ENCODE measurements around the gene COX20. TPM values are rescaled to one million over a fixed set of nuclear protein-coding genes. Genes with fewer than 3 reads are reported as not detected.

COX20 gene, protein sequence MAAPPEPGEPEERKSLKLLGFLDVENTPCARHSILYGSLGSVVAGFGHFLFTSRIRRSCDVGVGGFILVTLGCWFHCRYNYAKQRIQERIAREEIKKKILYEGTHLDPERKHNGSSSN
- 12.4 and 24.3 TPM in 2 replicates for total RNA-seq

DNA sequence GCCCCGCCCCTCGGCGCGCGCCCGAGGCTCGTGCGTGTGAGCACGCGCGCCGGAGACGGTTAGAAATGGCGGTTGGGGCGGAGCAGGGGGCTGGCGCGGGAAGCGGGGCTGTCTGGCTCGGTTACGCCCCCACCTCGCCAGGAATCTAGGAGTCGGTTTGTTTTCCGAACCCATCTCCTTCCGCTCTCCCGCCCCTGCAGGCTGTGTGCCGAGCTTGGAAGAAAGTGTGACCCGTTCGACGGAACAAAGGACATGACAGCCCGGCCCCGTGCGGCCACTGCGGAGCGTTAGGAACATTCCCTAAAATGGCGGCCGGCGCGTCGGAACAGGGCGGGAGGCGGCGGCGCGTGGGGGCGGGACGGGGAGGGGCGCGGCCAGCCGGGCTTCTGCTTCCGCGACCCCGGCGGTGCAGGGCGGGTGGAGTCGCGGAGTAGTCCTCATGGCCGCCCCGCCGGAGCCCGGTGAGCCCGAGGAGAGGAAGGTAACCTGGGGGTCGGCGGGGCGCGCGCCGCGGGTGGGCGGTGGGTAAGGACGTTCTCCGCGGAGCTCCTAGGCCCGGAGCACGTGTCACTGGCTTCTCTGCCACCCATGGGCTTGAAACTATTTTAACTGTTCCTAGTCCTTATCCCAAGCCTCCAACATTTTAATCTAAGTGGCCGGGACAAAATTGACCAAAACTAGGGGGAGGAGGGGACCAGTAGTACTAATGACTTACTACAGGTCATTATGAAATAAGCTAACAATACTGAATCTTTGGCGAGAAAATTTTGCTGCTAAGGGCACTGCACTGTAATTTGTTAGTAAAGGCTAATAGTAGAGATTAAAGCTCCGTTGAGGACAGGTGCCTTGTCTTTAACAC lies at the start of gene COX20:
Gene COX20 (plus strand): TSS at position 383 of the 859 bp plus-strand sequence. CDS start 57 bp downstream, at position 440.

GRCh38 chr1:244864253-244865027 lies 29.0 kb downstream of the COX20 start, which contains the start of gene HNRNPU:
Gene HNRNPU (minus strand): TSS chr1:244864543. CDS start chr1:244864307, 236 bp downstream.

Other genes starting within 250 kb of the COX20 start
- 34.6 and 42.4 TPM in 2 replicates for gene DESI2, start 182.5 kb upstream of the COX20 start, total RNA-seq
- 244 and 270 TPM in 2 replicates for gene HNRNPU, start 28.9 kb downstream of the COX20 start, total RNA-seq

Data from smooth muscle cell of the pulmonary artery (primary cell).